Measurements from ENCODE around the gene DOCK10. TPM values are rescaled to one million over a fixed set of nuclear protein-coding genes. Genes with fewer than 3 reads are reported as not detected.

DOCK10 gene
- total and polyA plus RNA-seq, 2 donors (not counting 3 experiments of a cell fraction or from before 2014, with no cell fraction given) = 5.8 to 23.0 TPM

- Histone ChIP-seq H3K27ac (ENCODE audit: insufficient read depth, low read depth, low read length) (no peak overlapping the region), H3K9me3 (replicated peaks; ENCODE audit: control insufficient read depth, insufficient read depth, low read length) (no peaks in the 10 kb centered on the region)
- CTCF ChIA-PET = interaction anchor here (0.6 to 1.5 kb wide), 4 partner anchors 9 to 100 kb away, joined by 3 to 5 read pairs (median 3); no protein-coding TSS in a partner anchor
These were observed 1.4 kb downstream of the DOCK10 start for GRCh38 chr2:225040856-225041206.

More at GRCh38 chr2:225040856-225041206, 1.4 kb downstream of the DOCK10 start:
- Histone ChIP-seq H3K9me1 (replicated peaks; ENCODE audit: control insufficient read depth, extremely low read depth, insufficient read depth, low read length) (no peaks in the 10 kb centered on the region), H3K27me3 (ENCODE audit: control insufficient read depth in 2 of 2, insufficient read depth in 2 of 2, low read length in 2 of 2) (peaks cover 25 to 35% of the 10 kb centered on the region in 2 experiments), H3K79me2 (ENCODE audit: control insufficient read depth, insufficient read depth, low read length) (no peaks in the 10 kb centered on the region), H2AFZ (ENCODE audit: low read depth, low read length) (no peak overlapping the region), H3K36me3 (ENCODE audit: control insufficient read depth in 2 of 2, extremely low read depth in 1 of 2, insufficient read depth in 2 of 2, low read length in 2 of 2) (no peaks in the 10 kb centered on the region), H3K4me1 (ENCODE audit: control insufficient read depth, extremely low read depth, insufficient read depth, low read length) (peaks cover 6% of the 10 kb centered on the region), H4K20me1 (replicated peaks; ENCODE audit: control insufficient read depth, extremely low read depth, insufficient read depth, low read length) (no peaks in the 10 kb centered on the region), H3K9ac (replicated peaks; ENCODE audit: extremely low read depth, insufficient read depth, low read length) (no peak overlapping the region), H3K4me2 (ENCODE audit: insufficient read depth, low read length) (peak overlapping the region; percentile 81), H3K4me3 (replicated peaks in 1 of 3; ENCODE audit: insufficient read depth in 1 of 3, low read depth in 1 of 3, low read length in 3 of 3) (peak overlapping the region in 2 of 3 experiments; percentile 29 to 50)
- TF ChIP-seq EZH2 (IDR thresholded peaks at IDR 0.05; ENCODE audit: borderline replicate concordance, low read depth, low read length, severe bottlenecking) (no peak), MAX (IDR thresholded peaks at IDR 0.05; ENCODE audit: insufficient read depth, insufficient read length) (no peak), MYC (IDR thresholded peaks at IDR 0.05; ENCODE audit: low read depth, low read length) (no peak), JUN (IDR thresholded peaks at IDR 0.05; ENCODE audit: borderline replicate concordance, insufficient read depth, insufficient read length, low read depth) (no peak), FOS (IDR thresholded peaks at IDR 0.05; ENCODE audit: borderline replicate concordance, insufficient read depth, low read length) (no peak), CTCF (IDR thresholded peaks at IDR 0.05; ENCODE audit: extremely low read depth in 1 of 2, insufficient read depth in 1 of 2, low read depth in 1 of 2, low read length in 2 of 2) (no peak), POLR2AphosphoS5 (IDR thresholded peaks at IDR 0.05; ENCODE audit: insufficient read depth, low read depth, low read length) (no peak), GATA2 (IDR thresholded peaks at IDR 0.05; ENCODE audit: insufficient read depth, insufficient read length, low read depth, low read length) (no peak), POLR2A (IDR thresholded peaks at IDR 0.05; ENCODE audit: low read depth, low read length) (no peak)
- DNase-seq (ENCODE audit: low read depth, low spot score) (no peak), FAIRE-seq (peak; percentile 52)
- intact Hi-C loops (cut with micrococcal nuclease) (no loop called here), dilution Hi-C loops (cut with MboI; ENCODE audit: extremely low pct_ligation_motif_present, low sequenced_read_pairs) (no loop called here)
- POLR2A ChIA-PET = no interaction called here
- no TSS peak for BruUV-seq (replicated peaks)
